HEK293 (cell line): Measurements from ENCODE around the gene GRIN2A.

Experiments
- CTCF ChIA-PET: fragments of 350-600 bp; formaldehyde crosslinking; extraction: SDS; loops from one replicate; lab custom pipeline; 2021; ENCODE audit warnings: antibody characterized with exemption; lab: Yijun Ruan, JAX
- POLR2A ChIA-PET: fragments of 300-600 bp; formaldehyde crosslinking; extraction: SDS; loops from one replicate; lab custom pipeline; 2020; ENCODE audit warnings: antibody characterized with exemption, inconsistent platforms; lab: Yijun Ruan, JAX
- H3K27ac ChIP-seq: fragments of 200-500 bp; sonication (Bioruptor generic); 2 replicates; pipeline ENCODE4 v1.5.1; 2014; ENCODE audit warnings: low read depth, low read length, control low read depth, inconsistent platforms; ENCODE audit errors: extremely low read depth
- H3K36me3 ChIP-seq, 2 experiments: fragments of 200-500 bp in 1 of 2; sonication (Bioruptor generic) in 1 of 2; 1 replicate in 1 of 2; 2 replicates in 1 of 2; pipeline ENCODE4 v1.5.1; 2014 to 2017; ENCODE audit warnings: inconsistent platforms in 2 of 2, low read length in 2 of 2; ENCODE audit not compliant: control insufficient read depth in 2 of 2, insufficient read depth in 1 of 2
- H3K4me1 ChIP-seq: fragments of 200-500 bp; sonication (Bioruptor generic); 2 replicates; pipeline ENCODE4 v1.5.1; 2014; ENCODE audit warnings: mild to moderate bottlenecking, low read length, inconsistent platforms; ENCODE audit not compliant: control insufficient read depth, insufficient read depth
- H3K4me3 ChIP-seq: 2 replicates; pipeline ENCODE4 v1.5.1; 2011; ENCODE audit warnings: low read depth, mild to moderate bottlenecking, control low read depth, low read length, moderate library complexity
- H3K9me3 ChIP-seq: fragments of 200-500 bp; sonication (Bioruptor generic); 2 replicates; pipeline ENCODE4 v1.5.1; 2014; ENCODE audit warnings: low read depth, low read length, inconsistent platforms; ENCODE audit not compliant: control insufficient read depth, insufficient read depth
- ATF2 ChIP-seq: fragments of 450-650 bp; formaldehyde crosslinking; IDR thresholded peaks from 2 replicates; pipeline ENCODE4 v1.5.1; 2016; ENCODE audit warnings: missing biosample characterization, missing genetic modification characterization, low read depth
- FEZF1 ChIP-seq: fragments of 450-650 bp; formaldehyde crosslinking; IDR thresholded peaks from 2 replicates; pipeline ENCODE4 v1.5.1; 2016; ENCODE audit warnings: missing biosample characterization, missing genetic modification characterization
- GLIS1 ChIP-seq: fragments of 450-650 bp; formaldehyde crosslinking; IDR thresholded peaks from 2 replicates; pipeline ENCODE4 v1.5.1; 2016; ENCODE audit warnings: missing biosample characterization, missing genetic modification characterization
- PRDM2 ChIP-seq: fragments of 450-650 bp; formaldehyde crosslinking; IDR thresholded peaks from 2 replicates; pipeline ENCODE4 v1.5.1; 2016; ENCODE audit warnings: missing biosample characterization, missing genetic modification characterization, borderline replicate concordance
- SCRT1 ChIP-seq: fragments of 450-650 bp; formaldehyde crosslinking; IDR thresholded peaks from 2 replicates; pipeline ENCODE4 v1.5.1; 2016; ENCODE audit warnings: missing biosample characterization, missing genetic modification characterization, borderline replicate concordance
- ZBTB6 ChIP-seq: fragments of 450-650 bp; formaldehyde crosslinking; IDR thresholded peaks from 2 replicates; pipeline ENCODE4 v1.5.1; 2017; ENCODE audit warnings: missing biosample characterization, missing genetic modification characterization
- ZNF350 ChIP-seq: fragments of 450-650 bp; formaldehyde crosslinking; IDR thresholded peaks from 2 replicates; pipeline ENCODE4 v1.5.0; 2017; ENCODE audit warnings: missing biosample characterization, mild to moderate bottlenecking, missing genetic modification characterization
- ZNF398 ChIP-seq: fragments of 450-650 bp; formaldehyde crosslinking; IDR thresholded peaks from 2 replicates; pipeline ENCODE4 v1.5.1; 2017; ENCODE audit warnings: missing biosample characterization, missing genetic modification characterization
- ZNF521 ChIP-seq: fragments of 450-650 bp; formaldehyde crosslinking; IDR thresholded peaks from 2 replicates; pipeline ENCODE4 v1.5.1; 2017; ENCODE audit warnings: missing biosample characterization, mild to moderate bottlenecking, missing genetic modification characterization
- ZSCAN18 ChIP-seq: fragments of 450-650 bp; formaldehyde crosslinking; IDR thresholded peaks from 2 replicates; pipeline ENCODE4 v1.5.1; 2016; ENCODE audit warnings: missing biosample characterization, missing genetic modification characterization
- TF ChIP-seq, protein P1 (sequence below): fragments of 450-650 bp; formaldehyde crosslinking; IDR thresholded peaks from 2 replicates; pipeline ENCODE4 v1.5.1; 2017; ENCODE audit warnings: missing biosample characterization, mild to moderate bottlenecking, missing genetic modification characterization, moderate library complexity

The GRIN2A gene

GRCh38 chr16:10225653-10226052 lies 43.4 kb upstream of the GRIN2A start:
- TF ChIP-seq PRDM2 (tag by site-specific recombination) (no peak), ZNF398 (no peak), FEZF1 (no peak), ATF2 (tag by site-specific recombination) (no peak), ZSCAN18 (tag by site-specific recombination) (no peak), SCRT1 (tag by site-specific recombination) (no peak), ZBTB6 (tag by site-specific recombination) (no peak), ZNF350 (tag by site-specific recombination) (no peak), GLIS1 (tag by site-specific recombination) (no peak), ZNF521 (tag by site-specific recombination) (no peak)
- TF ChIP-seq, protein P1, sequence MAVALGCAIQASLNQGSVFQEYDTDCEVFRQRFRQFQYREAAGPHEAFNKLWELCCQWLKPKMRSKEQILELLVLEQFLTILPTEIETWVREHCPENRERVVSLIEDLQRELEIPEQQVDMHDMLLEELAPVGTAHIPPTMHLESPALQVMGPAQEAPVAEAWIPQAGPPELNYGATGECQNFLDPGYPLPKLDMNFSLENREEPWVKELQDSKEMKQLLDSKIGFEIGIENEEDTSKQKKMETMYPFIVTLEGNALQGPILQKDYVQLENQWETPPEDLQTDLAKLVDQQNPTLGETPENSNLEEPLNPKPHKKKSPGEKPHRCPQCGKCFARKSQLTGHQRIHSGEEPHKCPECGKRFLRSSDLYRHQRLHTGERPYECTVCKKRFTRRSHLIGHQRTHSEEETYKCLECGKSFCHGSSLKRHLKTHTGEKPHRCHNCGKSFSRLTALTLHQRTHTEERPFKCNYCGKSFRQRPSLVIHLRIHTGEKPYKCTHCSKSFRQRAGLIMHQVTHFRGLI (tag by site-specific recombination), result no peak
- TF ChIP-seq, all 188 proteins: peak for 0
- no peaks in the 10 kb centered on the region for H3K9me3 ChIP-seq
- H3K27ac ChIP-seq, result no peak overlapping the region
- H3K4me3 ChIP-seq, result no peak overlapping the region
- 0 out of 2 replicates have a peak, but pooled peaks cover 3% of the 10 kb centered on the region for H3K4me1 ChIP-seq
- no peaks in the 10 kb centered on the region for H3K36me3 ChIP-seq
- CTCF ChIA-PET, result no interaction called here
- POLR2A ChIA-PET, result no interaction called here
